GM12878 (cell line): Measurements from ENCODE around the gene CEP131. TPM values are rescaled to one million over a fixed set of nuclear protein-coding genes. Genes with fewer than 3 reads are reported as not detected.

Experiments
- ATAC-seq: fragments of 200-7000 bp; cut with Tn5 transposase; 3 replicates; pipeline ENCODE4 v1.9.1; 2020; ENCODE audit warnings: mild to moderate bottlenecking, moderate library complexity
- BruUV-seq: library from RNA; stranded (reverse); fragments of 400-500 nt; replicated peaks from 2 replicates; lab custom pipeline; 2021; lab: Mats Ljungman, UMichigan
- CTCF ChIA-PET: fragments of 300-600 bp; sonication (Branson Sonifier 250); formaldehyde crosslinking; extraction: SDS; loops from one replicate; lab custom pipeline; 2021; ENCODE audit warnings: inconsistent platforms; lab: Yijun Ruan, JAX
- POLR2A ChIA-PET: fragments of 350-600 bp; formaldehyde crosslinking; extraction: SDS; loops from one replicate; lab custom pipeline; 2021; ENCODE audit warnings: inconsistent platforms; lab: Charles Lee
- RAD21 ChIA-PET: fragments of 300-600 bp; sonication (Branson Sonifier 250); formaldehyde crosslinking; loops from one replicate; lab custom pipeline; 2023; ENCODE audit warnings: antibody characterized with exemption; ENCODE audit not compliant: unreplicated experiment; lab: Charles Lee
- SMC1A ChIA-PET: fragments of 300-600 bp; sonication (Branson Sonifier 250); formaldehyde crosslinking; loops from one replicate; lab custom pipeline; 2023; ENCODE audit not compliant: unreplicated experiment, uncharacterized antibody; lab: Charles Lee
- DNase-seq: peaks from one replicate; pipeline ENCODE4 v3.0.0-alpha.2; 2011; ENCODE audit warnings: low read depth, low spot score
- FAIRE-seq: peaks from 3 replicates; lab custom pipeline; 2011; peaks lifted over from hg19 to GRCh38; lab: Jason Lieb, UNC
- H2AFZ ChIP-seq: 2 replicates; pipeline ENCODE4 v1.6.0; 2011; ENCODE audit warnings: low read depth, low read length, control low read depth; ENCODE audit not compliant: control insufficient read depth
- H3K27ac ChIP-seq: 2 replicates; pipeline ENCODE4 v1.5.1; 2011; ENCODE audit warnings: control low read depth; ENCODE audit not compliant: control insufficient read depth, insufficient read depth
- H3K27me3 ChIP-seq, 2 experiments: replicated peaks in 1 of 2; 2 replicates each; pipeline versions ENCODE4 v1.6.0 to v1.6.1; 2011; ENCODE audit warnings: low read length in 1 of 2; ENCODE audit not compliant: control insufficient read depth in 2 of 2, insufficient read depth in 2 of 2
- H3K36me3 ChIP-seq, 2 experiments: 2 replicates each; pipeline ENCODE4 v1.5.1; 2011; ENCODE audit warnings: low read length in 1 of 2; ENCODE audit not compliant: control insufficient read depth in 2 of 2, insufficient read depth in 2 of 2
- H3K4me1 ChIP-seq: 2 replicates; pipeline ENCODE4 v1.6.1; 2011; ENCODE audit warnings: mild to moderate bottlenecking, low read length, moderate library complexity, mixed read lengths; ENCODE audit not compliant: control insufficient read depth, insufficient read depth
- H3K4me2 ChIP-seq: 2 replicates; pipeline ENCODE4 v1.6.0; 2011; ENCODE audit warnings: control low read depth; ENCODE audit not compliant: control insufficient read depth, insufficient read depth
- H3K4me3 ChIP-seq: fragments of 200-600 bp; sonication (generic); 2 replicates; pipeline ENCODE4 v1.5.1; 2016
- H3K79me2 ChIP-seq: 2 replicates; pipeline ENCODE4 v1.6.0; 2011; ENCODE audit warnings: low read length; ENCODE audit not compliant: control insufficient read depth, insufficient read depth
- H3K9ac ChIP-seq: 2 replicates; pipeline ENCODE4 v1.8.0; 2011; ENCODE audit warnings: low read length, control low read depth, mixed read lengths; ENCODE audit not compliant: control insufficient read depth, insufficient read depth
- H3K9me3 ChIP-seq: replicated peaks from 3 replicates; pipeline ENCODE4 v1.5.1; 2011; ENCODE audit warnings: mild to moderate bottlenecking, low read length; ENCODE audit not compliant: control insufficient read depth, insufficient read depth
- H4K20me1 ChIP-seq: 2 replicates; pipeline ENCODE4 v1.6.0; 2011; ENCODE audit not compliant: control insufficient read depth, insufficient read depth
- HCFC1 ChIP-seq: fragments of 150-350 bp; IDR thresholded peaks from 2 replicates; pipeline ENCODE4 v1.6.1; 2014; ENCODE audit warnings: low read length
- POLR2A ChIP-seq: IDR thresholded peaks from 2 replicates; pipeline ENCODE4 v1.6.1; 2011; ENCODE audit warnings: low read depth, mild to moderate bottlenecking, low read length
- TCF3 ChIP-seq: IDR thresholded peaks from 2 replicates; pipeline ENCODE4 v1.6.1; 2012; ENCODE audit warnings: low read depth, mild to moderate bottlenecking, low read length, borderline replicate concordance; ENCODE audit not compliant: insufficient read depth
- WGBS: methylation state at CpG from one replicate; pipeline ENCODE4 v1.1.6; 2016; ENCODE audit warnings: low lambda C conversion rate; ENCODE audit not compliant: insufficient replicate concordance, insufficient coverage; ENCODE audit errors: missing lambda C conversion rate; 5-methylcytosine and 5-hydroxymethylcytosine counted together
- in situ Hi-C: fragments of 300-500 bp; cut with MboI; formaldehyde crosslinking; loops from 9 replicates; pipeline ENCODE4 v1.14.3; 2018; ENCODE audit warnings: mixed read lengths
- intact Hi-C: fragments of 100-400 bp; cut with micrococcal nuclease; formaldehyde crosslinking; loops from one replicate; pipeline ENCODE4 v1.14.2; 2022; ENCODE audit not compliant: unreplicated experiment
- polyA plus RNA-seq, 11 experiments: library from polyadenylated mRNA; depleted of rRNA in 4 of 11; unstranded in 6 of 11; stranded (reverse) in 5 of 11; fragments of >200 nt; fragmentation: Nextera tagmentation in 4 of 11; fragmentation: Illumina TruSeq in 1 of 11; extraction: Ambion mirVana in 4 of 11; extraction: Trizol in 1 of 11; gene quantifications; 1 replicate in 1 of 11; 2 replicates in 10 of 11; pipeline versions ENCODE4 v1.2.1 to v1.2.3, GENCODE V29; 2011 to 2016; ENCODE audit warnings: inconsistent platforms in 2 of 11, missing spikeins in 2 of 11, low read depth in 1 of 11
- total RNA-seq, 4 experiments: library from RNA; depleted of rRNA in 3 of 4; stranded (reverse); fragments of >200 nt in 3 of 4; fragmentation: Illumina TruSeq in 1 of 4; extraction: Trizol in 1 of 4; gene quantifications; 2 replicates each; pipeline versions ENCODE4 v1.2.1 to v1.2.3, GENCODE V29; 2013 to 2021
- TF ChIP-seq, protein P1 (sequence below): IDR thresholded peaks from 2 replicates; pipeline ENCODE4 v1.6.1; 2011; ENCODE audit warnings: borderline replicate concordance, low read depth, mild to moderate bottlenecking, moderate library complexity, low read length; ENCODE audit not compliant: insufficient read depth, poor library complexity, severe bottlenecking
- TF ChIP-seq, protein P2 (sequence below): fragments of 450-650 bp; conservative IDR thresholded peaks from 2 replicates; pipeline ENCODE4 v1.6.1; 2017; ENCODE audit warnings: mild to moderate bottlenecking, moderate library complexity
- TF ChIP-seq, protein P3 (sequence below): fragments of 450-650 bp; IDR thresholded peaks from 2 replicates; pipeline ENCODE4 v1.6.1; 2017; ENCODE audit warnings: mild to moderate bottlenecking
- TF ChIP-seq, protein P4 (sequence below): fragments of 450-650 bp; formaldehyde crosslinking; IDR thresholded peaks from 2 replicates; pipeline ENCODE4 v1.4.0; 2022; ENCODE audit warnings: mild to moderate bottlenecking, moderate library complexity

The CEP131 gene
- total and polyA plus RNA-seq, 10 of the 15 experiments (the other 5 are each of a cell fraction or from before 2014, with no cell fraction given): 0.05 to 17.3 (median 6.7) TPM

DNA sequence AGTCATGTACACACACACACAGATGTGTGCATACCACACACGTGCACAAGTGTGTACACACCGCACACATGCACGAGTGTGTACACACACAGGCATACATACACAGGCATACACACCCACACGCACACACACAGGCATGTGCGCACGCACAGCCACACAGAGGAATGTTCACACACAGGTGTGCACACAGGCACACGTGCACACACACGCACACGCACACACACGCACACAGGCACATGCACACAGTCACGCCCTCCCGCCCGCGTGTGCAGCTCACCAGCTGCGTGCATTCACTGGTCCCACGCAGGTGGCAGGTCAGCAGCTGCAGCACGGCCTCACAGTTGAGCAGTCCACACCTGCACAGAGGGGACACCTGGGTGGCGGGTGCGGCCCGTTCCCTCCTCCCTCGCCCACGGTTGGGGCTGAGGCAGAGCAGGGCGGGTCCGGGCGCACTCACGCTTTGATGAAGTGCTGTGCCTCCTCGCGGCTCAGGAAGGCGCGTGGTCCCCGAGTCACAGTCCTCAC lies 8.4 kb upstream of the CEP131 start:
- no peaks in the 10 kb centered on the region for H4K20me1 ChIP-seq
- H3K27ac ChIP-seq: no peak overlapping the region
- RAD21 ChIA-PET: no interaction called here
- SMC1A ChIA-PET: no interaction called here
- peaks cover 14% of the 10 kb centered on the region for H3K4me1 ChIP-seq
- no peaks in the 10 kb centered on the region for H3K79me2 ChIP-seq
- no peak overlapping the region for H3K4me3 ChIP-seq
- in situ Hi-C loops: loop anchor here (25.0 kb wide), 1 partner anchor 219 kb away; no protein-coding TSS in a partner anchor
- no peak overlapping the region for H3K9ac ChIP-seq
- POLR2A ChIA-PET: no interaction called here
- ATAC-seq (no peak), DNase-seq (no peak), FAIRE-seq (no peak)
- no peak overlapping the region for H2AFZ ChIP-seq
- H3K27me3 ChIP-seq: no peaks in the 10 kb centered on the region
- no peaks in the 10 kb centered on the region for H3K9me3 ChIP-seq
- H3K36me3 ChIP-seq: peaks cover 4 to 12% of the 10 kb centered on the region in 2 experiments; a peak in 3 of 4 replicates
- BruUV-seq: no TSS peak
- TF ChIP-seq, protein P1, sequence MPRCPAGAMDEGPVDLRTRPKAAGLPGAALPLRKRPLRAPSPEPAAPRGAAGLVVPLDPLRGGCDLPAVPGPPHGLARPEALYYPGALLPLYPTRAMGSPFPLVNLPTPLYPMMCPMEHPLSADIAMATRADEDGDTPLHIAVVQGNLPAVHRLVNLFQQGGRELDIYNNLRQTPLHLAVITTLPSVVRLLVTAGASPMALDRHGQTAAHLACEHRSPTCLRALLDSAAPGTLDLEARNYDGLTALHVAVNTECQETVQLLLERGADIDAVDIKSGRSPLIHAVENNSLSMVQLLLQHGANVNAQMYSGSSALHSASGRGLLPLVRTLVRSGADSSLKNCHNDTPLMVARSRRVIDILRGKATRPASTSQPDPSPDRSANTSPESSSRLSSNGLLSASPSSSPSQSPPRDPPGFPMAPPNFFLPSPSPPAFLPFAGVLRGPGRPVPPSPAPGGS: peak; percentile 87
- TF ChIP-seq, protein P2, sequence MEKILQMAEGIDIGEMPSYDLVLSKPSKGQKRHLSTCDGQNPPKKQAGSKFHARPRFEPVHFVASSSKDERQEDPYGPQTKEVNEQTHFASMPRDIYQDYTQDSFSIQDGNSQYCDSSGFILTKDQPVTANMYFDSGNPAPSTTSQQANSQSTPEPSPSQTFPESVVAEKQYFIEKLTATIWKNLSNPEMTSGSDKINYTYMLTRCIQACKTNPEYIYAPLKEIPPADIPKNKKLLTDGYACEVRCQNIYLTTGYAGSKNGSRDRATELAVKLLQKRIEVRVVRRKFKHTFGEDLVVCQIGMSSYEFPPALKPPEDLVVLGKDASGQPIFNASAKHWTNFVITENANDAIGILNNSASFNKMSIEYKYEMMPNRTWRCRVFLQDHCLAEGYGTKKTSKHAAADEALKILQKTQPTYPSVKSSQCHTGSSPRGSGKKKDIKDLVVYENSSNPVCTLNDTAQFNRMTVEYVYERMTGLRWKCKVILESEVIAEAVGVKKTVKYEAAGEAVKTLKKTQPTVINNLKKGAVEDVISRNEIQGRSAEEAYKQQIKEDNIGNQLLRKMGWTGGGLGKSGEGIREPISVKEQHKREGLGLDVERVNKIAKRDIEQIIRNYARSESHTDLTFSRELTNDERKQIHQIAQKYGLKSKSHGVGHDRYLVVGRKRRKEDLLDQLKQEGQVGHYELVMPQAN: no peak
- TF ChIP-seq, protein P3, sequence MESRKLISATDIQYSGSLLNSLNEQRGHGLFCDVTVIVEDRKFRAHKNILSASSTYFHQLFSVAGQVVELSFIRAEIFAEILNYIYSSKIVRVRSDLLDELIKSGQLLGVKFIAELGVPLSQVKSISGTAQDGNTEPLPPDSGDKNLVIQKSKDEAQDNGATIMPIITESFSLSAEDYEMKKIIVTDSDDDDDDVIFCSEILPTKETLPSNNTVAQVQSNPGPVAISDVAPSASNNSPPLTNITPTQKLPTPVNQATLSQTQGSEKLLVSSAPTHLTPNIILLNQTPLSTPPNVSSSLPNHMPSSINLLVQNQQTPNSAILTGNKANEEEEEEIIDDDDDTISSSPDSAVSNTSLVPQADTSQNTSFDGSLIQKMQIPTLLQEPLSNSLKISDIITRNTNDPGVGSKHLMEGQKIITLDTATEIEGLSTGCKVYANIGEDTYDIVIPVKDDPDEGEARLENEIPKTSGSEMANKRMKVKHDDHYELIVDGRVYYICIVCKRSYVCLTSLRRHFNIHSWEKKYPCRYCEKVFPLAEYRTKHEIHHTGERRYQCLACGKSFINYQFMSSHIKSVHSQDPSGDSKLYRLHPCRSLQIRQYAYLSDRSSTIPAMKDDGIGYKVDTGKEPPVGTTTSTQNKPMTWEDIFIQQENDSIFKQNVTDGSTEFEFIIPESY: no peak
- TF ChIP-seq POLR2A (peak; percentile 64), HCFC1 (no peak), TCF3 (peak; percentile 79; the same call in 1 of the 2 replicates)
- TF ChIP-seq, protein P4, sequence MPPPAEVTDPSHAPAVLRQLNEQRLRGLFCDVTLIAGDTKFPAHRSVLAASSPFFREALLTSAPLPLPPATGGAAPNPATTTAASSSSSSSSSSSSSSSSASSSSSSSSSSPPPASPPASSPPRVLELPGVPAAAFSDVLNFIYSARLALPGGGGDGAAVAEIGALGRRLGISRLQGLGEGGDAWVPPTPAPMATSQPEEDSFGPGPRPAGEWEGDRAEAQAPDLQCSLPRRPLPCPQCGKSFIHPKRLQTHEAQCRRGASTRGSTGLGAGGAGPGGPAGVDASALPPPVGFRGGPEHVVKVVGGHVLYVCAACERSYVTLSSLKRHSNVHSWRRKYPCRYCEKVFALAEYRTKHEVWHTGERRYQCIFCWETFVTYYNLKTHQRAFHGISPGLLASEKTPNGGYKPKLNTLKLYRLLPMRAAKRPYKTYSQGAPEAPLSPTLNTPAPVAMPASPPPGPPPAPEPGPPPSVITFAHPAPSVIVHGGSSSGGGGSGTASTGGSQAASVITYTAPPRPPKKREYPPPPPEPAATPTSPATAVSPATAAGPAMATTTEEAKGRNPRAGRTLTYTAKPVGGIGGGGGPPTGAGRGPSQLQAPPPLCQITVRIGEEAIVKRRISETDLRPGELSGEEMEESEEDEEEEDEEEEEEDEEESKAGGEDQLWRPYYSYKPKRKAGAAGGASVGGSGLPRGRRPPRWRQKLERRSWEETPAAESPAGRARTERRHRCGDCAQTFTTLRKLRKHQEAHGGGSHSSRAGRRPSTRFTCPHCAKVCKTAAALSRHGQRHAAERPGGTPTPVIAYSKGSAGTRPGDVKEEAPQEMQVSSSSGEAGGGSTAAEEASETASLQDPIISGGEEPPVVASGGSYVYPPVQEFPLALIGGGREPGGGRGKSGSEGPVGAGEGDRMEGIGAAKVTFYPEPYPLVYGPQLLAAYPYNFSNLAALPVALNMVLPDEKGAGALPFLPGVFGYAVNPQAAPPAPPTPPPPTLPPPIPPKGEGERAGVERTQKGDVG (CRISPR knock-in tag): no peak
- H3K4me2 ChIP-seq: no peak overlapping the region
- WGBS: 89% methylated on average over 29 of the region's 31 CpGs
- CTCF ChIA-PET: no interaction called here
- intact Hi-C loops: no loop called here
